HG03095 (cell line): ENCODE measurements around the gene JKAMP.
"Not testable (repeated sequence)": the region's sequence is repeated elsewhere in the genome, so short reads cannot be mapped to it uniquely, and the experiment has no call there.

Experiments used
- ATAC-seq: cut with Tn5 transposase; IDR thresholded peaks from one replicate; pipeline ENCODE4 v1.9.1; 2021; ENCODE audit warnings: moderate library complexity; ENCODE audit not compliant: unreplicated experiment

The JKAMP gene, protein sequence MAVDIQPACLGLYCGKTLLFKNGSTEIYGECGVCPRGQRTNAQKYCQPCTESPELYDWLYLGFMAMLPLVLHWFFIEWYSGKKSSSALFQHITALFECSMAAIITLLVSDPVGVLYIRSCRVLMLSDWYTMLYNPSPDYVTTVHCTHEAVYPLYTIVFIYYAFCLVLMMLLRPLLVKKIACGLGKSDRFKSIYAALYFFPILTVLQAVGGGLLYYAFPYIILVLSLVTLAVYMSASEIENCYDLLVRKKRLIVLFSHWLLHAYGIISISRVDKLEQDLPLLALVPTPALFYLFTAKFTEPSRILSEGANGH

DNA sequence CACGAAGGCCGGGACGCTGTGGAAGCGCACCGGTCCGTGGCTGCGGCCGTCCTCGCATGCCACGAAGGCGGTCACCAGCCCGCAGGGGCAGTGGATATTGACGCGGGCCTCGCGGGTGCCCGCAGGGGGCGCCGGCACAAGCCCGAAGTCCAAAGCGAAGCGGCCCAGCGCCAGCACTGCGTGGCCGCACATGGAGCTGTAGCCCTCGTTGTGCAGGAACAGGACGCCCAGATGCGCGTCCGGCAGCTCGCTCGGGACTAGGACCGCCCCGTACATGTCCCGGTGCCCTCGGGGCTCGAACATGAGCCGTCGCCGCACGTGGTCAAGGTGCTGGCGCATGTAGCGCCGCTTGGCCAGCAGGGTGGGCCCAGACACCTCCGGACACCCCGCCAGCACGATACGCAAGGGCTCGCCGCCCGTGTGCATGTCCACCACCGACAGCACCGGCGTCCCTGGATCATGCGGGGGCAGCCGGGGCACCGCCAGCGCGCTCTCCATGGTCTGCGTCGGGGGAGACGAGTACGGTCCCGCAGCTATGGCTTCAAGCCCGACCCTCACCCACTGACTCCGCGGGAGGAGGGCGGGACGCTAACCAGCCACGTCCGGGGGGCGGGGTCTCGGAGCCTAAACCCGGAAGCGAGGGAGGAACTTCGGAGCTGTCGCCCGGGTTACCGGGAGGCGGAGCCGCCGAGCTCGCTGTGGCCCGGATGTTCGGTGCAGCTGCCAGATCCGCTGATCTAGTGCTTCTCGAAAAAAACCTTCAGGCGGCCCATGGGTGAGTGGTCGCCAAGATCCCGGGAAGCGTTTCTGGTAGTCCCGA lies at the start of gene JKAMP, which contains the start of gene L3HYPDH:
Gene JKAMP (plus strand): TSS at position 699 of the 820 bp plus-strand sequence. CDS start 73 bp downstream, at position 772.
Gene L3HYPDH (minus strand): TSS at position 590 of the 820 bp plus-strand sequence. CDS start 92 bp downstream, at position 498.
- ATAC-seq: peak; percentile 88

DNA sequence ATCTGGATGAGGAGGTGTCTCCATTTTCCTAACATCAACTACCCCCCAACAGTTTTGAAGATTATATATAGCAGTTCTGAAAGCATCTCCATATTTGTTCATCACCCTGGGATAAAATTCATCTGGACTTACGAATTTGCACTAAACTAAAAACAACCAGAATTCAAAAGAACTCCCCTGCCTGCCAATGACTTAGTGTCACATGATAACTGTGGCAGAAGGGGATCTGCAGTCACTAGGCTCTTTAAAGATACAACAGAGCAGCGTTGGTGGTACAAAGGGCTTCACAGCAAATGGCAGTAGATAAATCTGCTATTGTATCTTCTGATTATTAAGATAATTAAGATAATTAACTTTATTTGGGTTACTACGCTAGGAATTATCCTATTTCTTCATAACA lies 49.2 kb upstream of the JKAMP start:
- no peak for ATAC-seq

DNA sequence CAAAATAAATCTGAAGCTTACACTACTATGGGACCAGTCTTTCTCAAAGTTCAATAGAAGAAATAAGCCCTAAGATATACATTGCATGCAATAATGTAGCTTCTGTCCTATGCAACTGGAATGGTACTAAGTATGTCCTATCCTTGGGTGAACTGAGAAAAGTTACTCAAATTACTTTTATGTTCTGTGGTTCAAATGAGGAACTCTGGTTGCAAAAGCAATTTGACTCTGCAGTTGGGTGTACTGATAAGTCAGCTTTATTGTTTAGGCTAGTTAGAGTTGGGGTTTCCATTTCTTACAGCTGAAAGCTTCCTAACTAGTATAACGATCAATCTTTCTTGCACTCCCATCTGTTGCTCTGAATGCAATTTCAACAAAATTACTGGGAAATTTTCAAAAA lies 48.3 kb upstream of the JKAMP start:
- no peak for ATAC-seq

DNA sequence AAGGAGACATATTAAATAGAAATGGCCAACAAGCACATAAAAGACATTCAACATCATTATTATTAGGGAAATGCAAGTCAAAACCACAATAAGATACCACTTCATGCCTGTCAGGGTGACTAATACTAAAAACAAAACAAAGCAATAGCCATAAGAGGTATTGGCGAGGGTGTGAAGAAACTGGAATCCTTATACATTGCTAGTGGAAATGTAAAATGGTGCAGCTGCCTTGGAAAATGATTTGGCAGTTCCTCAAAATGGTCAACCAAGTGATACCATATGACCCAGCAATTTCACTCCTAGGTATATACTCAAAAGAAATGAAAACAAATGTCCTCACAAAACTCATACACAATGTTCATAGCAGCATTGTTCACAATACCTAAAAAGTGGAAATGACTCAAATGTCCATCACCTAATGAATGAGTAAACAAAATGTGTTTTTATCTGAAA lies 46.1 kb upstream of the JKAMP start:
- ATAC-seq: no peak

DNA sequence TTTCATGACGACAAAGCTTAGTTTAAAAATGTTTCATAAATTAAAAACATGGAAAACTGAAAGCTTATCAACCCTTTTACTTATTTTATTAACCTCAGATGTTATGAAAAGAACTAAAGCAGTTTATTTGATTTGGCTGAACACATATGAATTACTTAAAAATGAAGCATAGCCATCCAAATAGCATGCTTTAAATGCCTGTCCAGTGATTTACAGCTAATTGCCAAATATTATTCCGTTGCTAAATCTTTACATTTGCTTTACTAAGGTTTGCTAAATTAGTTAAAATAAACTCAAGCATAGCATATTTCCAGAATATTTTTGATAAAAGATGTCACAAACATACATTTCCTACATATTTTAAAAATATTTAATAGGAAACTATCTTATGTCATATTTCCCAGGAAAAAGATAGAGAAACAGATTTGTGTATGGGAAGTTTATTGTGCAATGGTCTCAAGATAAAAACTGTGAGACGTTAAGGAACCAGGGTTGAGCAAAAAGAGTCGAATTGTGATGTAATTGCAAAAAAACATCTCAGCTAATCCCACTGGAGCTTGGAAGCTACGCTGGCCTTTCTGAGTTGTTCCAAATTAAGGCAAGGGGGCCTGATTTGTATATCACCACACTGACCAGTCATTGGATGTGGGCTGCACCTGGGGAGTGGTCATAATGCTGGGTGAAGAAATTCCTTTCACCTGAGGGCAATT lies 44.9 kb upstream of the JKAMP start:
- ATAC-seq: no peak

DNA sequence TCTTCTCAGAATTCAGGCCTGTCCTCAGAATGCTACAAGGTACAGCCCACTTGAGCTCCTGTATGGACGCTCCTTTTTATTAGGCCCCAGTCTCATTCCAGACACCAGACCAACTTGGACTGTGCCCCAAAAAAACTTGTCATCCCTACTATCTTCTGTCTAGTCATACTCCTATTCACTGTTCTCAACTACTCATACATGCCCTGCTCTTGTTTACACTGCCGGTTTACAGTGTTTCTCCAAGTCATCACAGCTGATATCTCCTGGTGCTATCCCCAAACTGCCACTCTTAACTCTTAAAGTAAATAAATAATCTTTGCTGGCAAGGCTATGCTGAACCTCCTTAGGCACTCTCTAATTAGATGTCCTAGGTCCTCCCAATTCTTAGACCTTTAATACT lies 35.6 kb upstream of the JKAMP start:
- ATAC-seq: not testable (repeated sequence)

DNA sequence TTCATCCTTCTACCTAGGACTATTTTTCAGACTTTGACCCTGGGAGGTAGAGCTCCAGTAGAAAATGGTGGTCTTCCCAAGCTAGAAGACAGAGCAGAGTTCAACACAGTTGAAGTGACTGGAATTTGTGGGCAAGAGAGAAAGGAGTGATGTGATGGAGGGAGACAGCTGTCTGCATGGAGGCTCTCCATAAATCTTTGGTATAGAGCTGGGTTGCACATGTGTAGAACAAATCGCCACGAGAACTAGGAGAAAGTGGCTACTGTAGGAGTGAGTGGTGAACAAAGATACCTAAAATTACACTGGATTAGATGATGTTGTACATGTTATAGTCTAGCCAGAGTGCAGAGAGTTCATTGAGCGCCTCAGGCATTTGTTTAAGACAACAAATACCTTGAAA lies 33.6 kb upstream of the JKAMP start:
- no peak for ATAC-seq

DNA sequence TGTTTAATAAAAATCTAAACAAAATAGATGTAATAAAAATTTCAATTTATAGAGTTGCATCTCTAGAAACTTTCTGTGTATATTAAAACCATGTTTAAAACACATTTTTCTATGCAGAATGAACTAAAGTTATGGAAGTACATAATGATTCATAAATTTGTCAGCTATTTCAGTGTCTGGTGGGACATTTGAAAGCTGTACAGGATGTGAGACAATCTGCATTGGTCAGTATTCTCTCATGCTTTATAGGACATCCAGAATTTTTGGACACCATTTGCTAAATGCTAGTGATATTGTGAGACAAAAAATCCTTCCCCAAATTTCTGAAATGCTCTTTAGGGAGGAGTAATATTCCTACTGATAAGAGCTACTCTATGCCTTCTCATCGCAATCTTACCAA lies 32.5 kb upstream of the JKAMP start:
- ATAC-seq: no peak

DNA sequence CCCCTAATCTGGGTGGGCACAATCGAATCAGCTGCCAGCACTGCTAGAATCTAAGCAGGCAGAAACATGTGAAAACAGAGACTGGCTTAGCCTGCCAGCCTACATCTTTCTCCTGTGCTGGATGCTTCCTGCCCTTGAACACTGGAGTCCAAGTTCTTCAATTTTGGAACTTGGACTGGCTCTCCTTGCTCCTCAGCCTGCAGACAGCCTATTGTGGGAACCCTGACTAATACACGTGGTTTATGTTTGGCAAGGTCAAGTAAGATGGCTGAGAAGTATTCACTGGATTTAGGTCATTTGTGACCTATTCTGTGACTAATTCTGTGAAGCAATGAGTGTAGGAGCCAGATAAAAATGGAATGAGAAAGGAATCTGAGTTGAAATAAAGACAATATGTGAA lies 30.2 kb upstream of the JKAMP start:
- ATAC-seq: no peak

DNA sequence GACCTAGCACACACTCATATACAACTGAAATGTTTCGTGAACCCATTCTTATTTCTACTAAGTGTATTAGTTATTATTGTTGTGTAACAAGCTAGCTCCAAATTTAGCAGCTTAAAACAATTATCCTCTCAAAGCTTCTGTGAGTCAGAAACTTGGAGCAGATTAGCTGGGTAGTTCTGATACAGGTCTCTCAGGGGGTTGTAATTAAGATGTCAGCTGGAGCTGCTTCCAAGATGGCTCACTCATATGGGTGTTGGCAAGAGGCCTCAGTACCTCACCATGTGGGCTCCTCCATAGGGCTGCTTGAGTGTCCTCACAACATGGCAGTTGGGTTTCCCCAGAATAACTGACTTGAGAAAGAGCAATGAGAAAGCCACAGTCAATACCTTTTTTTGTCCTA lies 28.9 kb upstream of the JKAMP start:
- no peak for ATAC-seq

DNA sequence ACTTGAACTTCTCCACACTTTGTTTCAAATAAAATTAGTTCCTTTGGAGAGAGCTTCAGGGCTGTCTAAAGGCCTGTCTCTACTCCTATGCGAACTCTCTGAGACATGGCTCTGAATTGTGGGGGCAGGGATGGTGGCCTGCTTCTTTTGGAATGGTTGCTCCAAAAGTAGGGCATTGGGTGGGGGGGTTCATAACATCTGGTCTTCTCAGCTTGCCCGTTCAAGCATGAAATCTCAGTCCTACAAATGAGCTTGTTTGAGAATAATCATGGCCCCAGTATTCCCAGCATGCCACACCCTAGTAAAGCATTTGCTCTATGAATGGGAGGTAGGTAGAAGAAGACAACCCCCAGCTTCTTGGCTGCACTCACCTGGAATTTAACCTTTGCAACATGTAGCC lies 25.8 kb upstream of the JKAMP start:
- no peak for ATAC-seq

DNA sequence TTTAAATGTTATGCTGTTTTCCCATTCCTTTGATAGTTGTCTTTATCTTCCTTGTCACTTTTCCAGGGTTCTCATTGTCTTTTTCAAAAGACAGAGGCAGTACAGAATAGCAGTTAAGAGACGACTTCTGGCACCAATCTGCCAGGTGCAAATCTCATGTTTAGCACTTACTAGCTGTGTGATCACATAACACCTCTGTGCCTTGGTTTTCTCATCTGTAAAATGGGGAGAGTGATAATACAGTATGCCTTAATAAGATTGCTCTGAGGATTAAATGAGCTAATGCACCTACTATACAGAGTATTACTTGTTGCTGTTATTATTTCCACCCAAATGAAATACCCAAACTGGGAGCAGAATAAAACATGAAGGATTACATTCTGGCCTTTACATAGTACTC lies 23.9 kb upstream of the JKAMP start:
- no peak for ATAC-seq

DNA sequence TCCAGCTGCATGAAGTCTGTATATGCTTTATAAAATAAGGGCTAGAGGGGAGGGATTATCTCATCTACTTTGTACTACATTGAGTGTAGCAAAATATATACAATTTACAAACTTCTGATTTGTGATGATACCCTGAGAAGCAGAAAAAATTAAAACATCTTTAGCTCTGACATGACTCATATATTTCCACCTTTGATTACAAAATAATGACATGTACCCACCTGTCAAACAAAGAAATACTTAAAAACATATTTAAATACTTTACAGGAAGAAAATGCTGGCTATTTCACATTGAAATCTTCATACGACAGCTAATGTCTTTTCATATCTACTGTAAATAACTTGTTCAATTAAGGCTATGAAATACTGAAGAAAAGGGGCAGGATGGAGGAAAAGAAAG lies 22.4 kb upstream of the JKAMP start:
- ATAC-seq: no peak

DNA sequence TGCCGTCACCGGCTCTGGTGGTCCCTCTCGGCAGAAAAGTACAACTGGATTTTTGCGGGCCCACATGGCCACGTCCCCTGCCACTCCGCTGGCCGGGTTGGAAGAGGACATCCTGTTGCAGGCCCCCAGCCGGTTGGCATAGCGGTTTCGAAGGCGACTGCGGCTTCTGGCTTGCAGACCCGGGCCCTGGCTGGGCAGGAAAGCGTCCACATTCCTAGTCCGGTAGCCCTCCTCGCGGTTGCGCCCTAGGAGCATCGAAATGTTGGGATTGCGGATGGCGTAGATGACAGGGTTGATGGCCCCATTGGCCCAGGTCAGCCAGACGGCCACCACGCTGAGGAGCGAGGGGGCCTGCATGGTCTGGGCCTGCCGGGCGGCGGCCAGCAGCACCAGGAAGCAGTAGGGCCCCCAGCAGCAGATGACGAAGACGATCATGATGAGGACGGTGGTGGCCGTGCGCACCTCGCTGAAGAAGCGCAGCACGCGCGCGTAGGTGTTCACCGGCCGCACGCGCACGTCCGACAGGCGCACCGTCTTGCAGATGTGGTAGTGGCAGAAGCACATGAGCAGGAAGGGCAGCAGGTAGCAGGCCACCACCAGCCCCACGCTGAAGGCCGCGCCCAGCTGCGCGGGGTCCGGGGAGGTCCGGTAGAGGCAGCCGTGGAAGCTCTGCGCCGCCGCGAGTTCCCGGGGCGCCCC lies 20.4 kb upstream of the JKAMP start:
- ATAC-seq: no peak

DNA sequence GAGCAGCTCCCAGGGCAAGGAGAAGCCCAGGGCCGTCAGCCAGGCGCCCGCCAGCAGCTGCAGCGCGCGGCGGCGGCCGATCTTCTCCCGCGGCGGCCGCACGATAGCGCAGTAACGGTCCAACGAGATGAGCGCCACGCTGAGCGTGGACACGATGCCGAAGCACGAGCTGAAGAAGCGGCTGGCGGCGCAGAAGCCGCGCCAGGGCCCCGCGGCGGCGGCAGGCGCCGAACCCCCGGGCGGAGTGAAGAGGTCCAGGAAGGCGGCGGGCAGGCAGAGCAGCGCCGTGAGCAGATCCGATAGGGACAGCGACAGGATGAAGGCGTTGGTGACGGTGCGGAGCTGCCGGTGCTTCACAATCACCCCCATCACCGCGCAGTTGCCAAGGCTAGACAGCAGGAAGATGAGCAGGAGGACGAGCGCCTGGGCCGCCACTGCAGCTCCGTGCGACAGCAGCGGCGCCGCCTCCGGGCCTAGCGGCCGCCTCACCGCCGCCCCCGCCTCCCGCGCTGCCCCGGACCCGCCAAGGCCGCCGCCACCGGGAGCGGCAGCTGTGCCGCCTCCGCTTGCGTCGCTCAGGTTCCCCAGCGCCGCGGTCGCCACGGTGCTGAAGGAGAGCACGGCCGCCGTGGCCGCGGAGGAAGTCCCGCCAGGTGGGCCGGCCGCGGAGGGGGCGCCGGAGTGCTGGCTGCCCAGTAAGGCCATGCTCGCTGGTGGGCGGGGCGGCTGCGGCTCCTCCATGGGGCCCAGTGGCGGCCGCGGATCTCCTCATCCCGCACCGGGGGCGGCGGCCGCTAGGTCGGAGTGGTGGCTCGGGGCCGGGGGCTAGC lies 19.6 kb upstream of the JKAMP start:
- ATAC-seq: peak; percentile 64

DNA sequence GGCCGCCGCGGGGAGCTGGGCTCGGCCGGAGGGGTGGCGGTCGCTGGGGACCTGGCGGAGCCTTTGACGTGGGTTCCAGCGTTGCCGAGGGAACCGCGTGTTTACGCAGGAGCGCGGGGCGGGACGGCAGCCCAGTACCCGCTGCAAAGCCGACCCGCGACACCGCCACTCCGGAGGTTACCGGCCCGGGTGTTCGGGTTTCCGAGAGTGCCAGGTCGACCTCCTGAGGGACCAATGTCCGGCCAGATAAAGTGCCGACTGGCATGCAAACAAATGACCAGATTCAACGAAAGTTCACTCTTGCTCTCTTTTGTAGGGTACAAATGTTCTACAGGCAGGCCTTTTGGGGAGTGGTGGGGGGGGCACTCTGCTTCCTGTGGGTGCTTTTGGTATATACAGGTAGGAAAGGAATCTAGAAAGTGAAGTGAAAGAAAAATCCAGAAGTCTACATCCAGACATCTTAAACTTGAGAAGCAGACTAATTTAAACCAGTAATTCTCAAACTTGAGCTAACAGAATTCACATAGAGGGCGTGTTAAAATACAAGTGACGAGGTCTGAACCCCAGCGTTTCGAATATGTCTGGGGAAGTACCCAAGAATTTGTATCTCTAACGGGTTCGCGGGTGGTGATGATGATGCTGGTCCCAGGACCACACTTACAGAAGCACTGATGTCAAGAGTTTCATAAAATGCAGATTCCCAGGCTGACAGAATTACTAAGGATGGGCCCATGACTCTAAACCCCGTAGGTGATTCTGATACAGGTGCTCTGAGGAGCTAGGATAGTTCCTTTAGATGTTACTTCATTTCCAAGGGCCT lies 18.8 kb upstream of the JKAMP start, which contains the start of gene GPR135:
Gene GPR135 (minus strand): TSS at position 65 of the 820 bp plus-strand sequence. CDS start 154 bp downstream, outside the sequence.
- peak; percentile 32 for ATAC-seq

DNA sequence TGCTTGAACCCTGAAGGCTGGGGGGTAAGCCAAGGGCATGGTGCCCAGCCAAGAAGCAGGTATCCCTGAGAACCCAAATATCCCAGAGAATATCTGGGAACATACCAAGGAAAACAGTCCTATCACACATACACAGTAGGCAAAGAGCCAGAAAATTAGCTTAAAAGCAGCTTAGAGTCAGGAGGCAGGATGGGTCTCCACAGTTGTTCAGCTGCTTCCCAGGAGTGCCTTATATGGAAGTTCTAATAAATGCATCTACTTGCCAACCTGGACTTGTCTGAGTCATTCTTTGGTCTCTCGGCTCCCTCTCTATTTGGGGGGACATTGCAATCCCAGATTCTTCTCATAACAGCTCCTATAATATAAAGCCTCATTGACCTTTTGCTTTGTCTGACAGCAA lies 10.1 kb upstream of the JKAMP start:
- ATAC-seq: no peak

DNA sequence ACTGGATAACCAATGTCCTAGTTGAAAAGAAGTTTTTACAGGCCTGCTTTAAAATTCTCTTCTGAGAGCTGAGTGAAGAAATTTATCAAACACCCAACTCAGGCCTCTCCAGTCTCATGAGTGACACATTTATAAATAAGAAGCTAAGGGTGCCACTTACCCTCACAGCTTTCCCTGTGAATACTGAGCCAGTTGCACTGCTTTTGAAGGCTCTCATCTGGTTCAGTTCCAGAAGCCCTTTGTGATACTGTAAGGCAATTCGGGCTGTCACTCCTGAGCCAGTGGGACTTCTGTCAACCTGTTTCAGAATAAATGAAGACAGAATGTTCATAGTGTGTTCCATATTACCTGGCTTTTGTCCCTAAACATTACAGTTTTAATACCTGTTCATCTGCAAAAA lies 8.6 kb upstream of the JKAMP start:
- ATAC-seq: no peak

DNA sequence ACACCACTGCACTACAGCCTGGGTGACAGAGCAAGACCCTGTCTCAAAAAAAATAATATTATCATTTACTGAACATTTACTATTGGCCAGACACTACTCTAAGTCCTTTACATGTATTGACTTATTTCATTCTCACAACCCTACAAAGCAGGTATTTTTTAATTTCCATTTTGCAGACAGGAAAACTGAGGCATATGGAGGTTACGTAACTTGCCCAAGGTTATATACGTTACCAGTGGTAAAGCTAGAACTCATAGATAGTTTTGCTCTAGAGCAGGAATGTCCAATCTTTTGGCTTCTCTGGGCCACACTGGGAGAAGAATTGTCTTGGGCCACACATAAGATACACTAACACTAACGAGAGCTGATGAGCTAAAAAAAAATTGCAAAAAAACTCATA lies 5.8 kb upstream of the JKAMP start:
- no peak for ATAC-seq
